Ishikawa (cell line): ENCODE measurements around the gene E2F3.

Experiments used
- EP300 ChIP-seq: IDR thresholded peaks from 2 replicates; pipeline ENCODE4 v1.6.1; 2012; ENCODE audit warnings: borderline replicate concordance
- REST ChIP-seq: IDR thresholded peaks from 2 replicates; pipeline ENCODE4 v1.6.1; 2012; ENCODE audit warnings: low read depth, mild to moderate bottlenecking

- TF ChIP-seq REST: no peak
- no peak for TF ChIP-seq EP300
Measured at GRCh38 chr6:20370393-20370792, 31.3 kb upstream of the E2F3 start.
